Cardiac muscle cell (in vitro differentiated cells and primary cell): Measurements from ENCODE around the gene AHNAK. TPM values are rescaled to one million over a fixed set of nuclear protein-coding genes. Genes with fewer than 3 reads are reported as not detected.
"Not testable (repeated sequence)": the region's sequence is repeated elsewhere in the genome, so short reads cannot be mapped to it uniquely, and the experiment has no call there.

Experiments
- DNase-seq, 2 donors: peaks; one replicate each; pipeline versions ENCODE4 v3.0.0 to v3.0.0-alpha.2; 2010 to 2017; ENCODE audit warnings: low read depth in 1 of 2, low spot score in 1 of 2
- H3K27ac ChIP-seq: fragments of 200-600 bp; sonication (generic); 2 replicates; pipeline ENCODE4 v1.5.1; 2016
- H3K27me3 ChIP-seq: fragments of 200-600 bp; sonication (generic); 2 replicates; pipeline ENCODE4 v1.6.0; 2016; ENCODE audit warnings: control low read depth
- H3K36me3 ChIP-seq: fragments of 200-600 bp; sonication (generic); 2 replicates; pipeline ENCODE4 v1.5.1; 2016; ENCODE audit warnings: control low read depth
- H3K4me1 ChIP-seq: fragments of 200-600 bp; sonication (generic); 2 replicates; pipeline ENCODE4 v1.8.1; 2017; ENCODE audit warnings: low read depth, mild to moderate bottlenecking, mixed run types
- H3K4me3 ChIP-seq: fragments of 200-600 bp; sonication (generic); 2 replicates; pipeline ENCODE4 v1.5.1; 2016; ENCODE audit warnings: mild to moderate bottlenecking
- H3K9me3 ChIP-seq: fragments of 200-600 bp; sonication (generic); 2 replicates; pipeline ENCODE4 v1.5.1; 2017; ENCODE audit warnings: low read depth, mild to moderate bottlenecking, control low read depth
- CTCF ChIP-seq: IDR thresholded peaks from 2 replicates; pipeline ENCODE4 v1.5.1; 2012; ENCODE audit warnings: low read depth, mild to moderate bottlenecking, low read length
- polyA plus RNA-seq: library from polyadenylated mRNA; unstranded; fragments of >200 nt; fragmentation: Nextera tagmentation; extraction: Ambion mirVana; gene quantifications from 2 replicates; pipeline ENCODE4 v1.2.1, GENCODE V29; 2016
- total RNA-seq: library from RNA; depleted of rRNA; stranded (reverse); fragments of >200 nt; gene quantifications from 2 replicates; pipeline ENCODE4 v1.2.3, GENCODE V29; 2016

The AHNAK gene
- total and polyA plus RNA-seq, 2 experiments from 2014 or later, result 13.4 to 77.1 TPM

- Histone ChIP-seq H3K9me3 (no peaks in the 10 kb centered on the region), H3K27ac (no peak overlapping the region), H3K4me3 (no peak overlapping the region), H3K36me3 (peaks cover 82% of the 10 kb centered on the region), H3K27me3 (no peaks in the 10 kb centered on the region), H3K4me1 (peaks cover 2% of the 10 kb centered on the region)
- DNase-seq, result no peak
- TF ChIP-seq CTCF, result no peak
Observed at GRCh38 chr11:62567018-62567633, 20.5 kb upstream of the AHNAK start.

GRCh38 chr11:62566247-62566646, 19.6 kb upstream of the AHNAK start:
- H3K4me1 ChIP-seq, result peaks cover 8% of the 10 kb centered on the region
- H3K4me3 ChIP-seq, result no peak overlapping the region
- DNase-seq, result no peak
- no peaks in the 10 kb centered on the region for H3K27me3 ChIP-seq
- H3K36me3 ChIP-seq, result peaks cover 76% of the 10 kb centered on the region
- no peaks in the 10 kb centered on the region for H3K9me3 ChIP-seq
- no peak overlapping the region for H3K27ac ChIP-seq
- no peak for TF ChIP-seq CTCF

- Histone ChIP-seq H3K27me3 (no peaks in the 10 kb centered on the region), H3K4me3 (no peak overlapping the region), H3K9me3 (no peaks in the 10 kb centered on the region), H3K27ac (peak overlapping the region; percentile 18), H3K4me1 (peaks cover 9% of the 10 kb centered on the region), H3K36me3 (peaks cover 67% of the 10 kb centered on the region)
- DNase-seq, result no peak
- TF ChIP-seq CTCF, result no peak
Observed at GRCh38 chr11:62565100-62565802, 18.6 kb upstream of the AHNAK start.

- peak overlapping the region; percentile 98 for H3K27ac ChIP-seq
- DNase-seq, H3K4me3 ChIP-seq, H3K27me3 ChIP-seq, H3K9me3 ChIP-seq: not testable (repeated sequence)
- peaks cover 48% of the 10 kb centered on the region for H3K36me3 ChIP-seq
- peaks cover 11% of the 10 kb centered on the region for H3K4me1 ChIP-seq
Observed at GRCh38 chr11:62561677-62562230, 15.1 kb upstream of the AHNAK start.

- Histone ChIP-seq H3K36me3 (peaks cover 36% of the 10 kb centered on the region), H3K4me1 (peaks cover 16% of the 10 kb centered on the region), H3K27me3 (no peaks in the 10 kb centered on the region), H3K9me3 (no peaks in the 10 kb centered on the region), H3K4me3 (no peak overlapping the region), H3K27ac (peak overlapping the region; percentile 98)
- peak; percentile 95 to 98 for DNase-seq
- TF ChIP-seq CTCF, result peak; percentile 92
Observed at GRCh38 chr11:62560566-62561103, 14.0 kb upstream of the AHNAK start.

GRCh38 chr11:62559626-62560025, 13.0 kb upstream of the AHNAK start:
- DNase-seq, H3K9me3 ChIP-seq, H3K27me3 ChIP-seq, H3K4me3 ChIP-seq: not testable (repeated sequence)
- Histone ChIP-seq H3K4me1 (peaks cover 18% of the 10 kb centered on the region), H3K27ac (peak overlapping the region; percentile 98), H3K36me3 (peaks cover 30% of the 10 kb centered on the region)
